Hematopoietic multipotent progenitor cell treated with erythropoietin and hydrocortisone succinate and interleukin-3 and kit ligand, for 6 days (in vitro differentiated cells): ENCODE data around the gene P2RY2.
"Not testable (repeated sequence)": the region's sequence is repeated elsewhere in the genome, so short reads cannot be mapped to it uniquely, and the experiment has no call there.

Experiments
- DNase-seq: peaks from one replicate; pipeline ENCODE4 v3.0.0-alpha.2; 2015

The P2RY2 gene

GRCh38 chr11:73189315-73189714 lies 28.8 kb upstream of the P2RY2 start:
- peak; percentile 78 for DNase-seq

GRCh38 chr11:73189723-73190556 lies 28.1 kb upstream of the P2RY2 start:
- DNase-seq, result peak; percentile 40

GRCh38 chr11:73190557-73190885 lies 27.6 kb upstream of the P2RY2 start:
- no peak for DNase-seq

GRCh38 chr11:73191151-73191550 lies 26.9 kb upstream of the P2RY2 start:
- no peak for DNase-seq

GRCh38 chr11:73192272-73192671 lies 25.8 kb upstream of the P2RY2 start:
- no peak for DNase-seq

- no peak for DNase-seq
Observed at GRCh38 chr11:73193251-73194033, 24.6 kb upstream of the P2RY2 start.

GRCh38 chr11:73194034-73194507 lies 24.0 kb upstream of the P2RY2 start:
- no peak for DNase-seq

- DNase-seq, result no peak
Observed at GRCh38 chr11:73194593-73194992, 23.5 kb upstream of the P2RY2 start.

GRCh38 chr11:73195191-73196007 lies 22.7 kb upstream of the P2RY2 start:
- DNase-seq, result no peak

- no peak for DNase-seq
Observed at GRCh38 chr11:73196576-73196975, 21.5 kb upstream of the P2RY2 start.

- no peak for DNase-seq
Observed at GRCh38 chr11:73197348-73197747, 20.7 kb upstream of the P2RY2 start.

GRCh38 chr11:73197787-73198186 lies 20.3 kb upstream of the P2RY2 start:
- DNase-seq, result not testable (repeated sequence)

GRCh38 chr11:73198677-73199076 lies 19.4 kb upstream of the P2RY2 start:
- no peak for DNase-seq

GRCh38 chr11:73199446-73199845 lies 18.6 kb upstream of the P2RY2 start:
- no peak for DNase-seq

GRCh38 chr11:73200256-73200655 lies 17.8 kb upstream of the P2RY2 start:
- no peak for DNase-seq

- DNase-seq, result no peak
Observed at GRCh38 chr11:73201249-73201648, 16.8 kb upstream of the P2RY2 start.

- no peak for DNase-seq
Observed at GRCh38 chr11:73201888-73202780, 15.9 kb upstream of the P2RY2 start.

GRCh38 chr11:73203322-73203721 lies 14.8 kb upstream of the P2RY2 start:
- no peak for DNase-seq

GRCh38 chr11:73203790-73204189 lies 14.3 kb upstream of the P2RY2 start:
- DNase-seq, result peak; percentile 60

GRCh38 chr11:73204711-73205121 lies 13.4 kb upstream of the P2RY2 start:
- peak; percentile 70 for DNase-seq

- DNase-seq, result peak; percentile 77
Observed at GRCh38 chr11:73205661-73206343, 12.3 kb upstream of the P2RY2 start.

GRCh38 chr11:73206801-73207200 lies 11.3 kb upstream of the P2RY2 start:
- no peak for DNase-seq
